Brain microvascular endothelial cell (primary cell): Measurements from ENCODE around the gene ATP6V0D1.
A peak's percentile ranks its signal among the peaks of the same experiment; 100 is the strongest.

Experiments
- DNase-seq: peaks from one replicate; pipeline ENCODE4 v3.0.0-alpha.2; 2020
- H3K27ac ChIP-seq: fragments of 250-450 bp; sonication (Bioruptor Pico); 2 replicates; pipeline ENCODE4 v1.5.1; 2020; ENCODE audit warnings: mild to moderate bottlenecking, moderate library complexity
- H3K27me3 ChIP-seq: fragments of 250-450 bp; sonication (Bioruptor Pico); replicated peaks from 2 replicates; pipeline ENCODE4 v1.5.1; 2020; ENCODE audit warnings: mild to moderate bottlenecking
- H3K36me3 ChIP-seq: fragments of 250-450 bp; sonication (Bioruptor Pico); replicated peaks from 2 replicates; pipeline ENCODE4 v1.5.1; 2020; ENCODE audit warnings: mild to moderate bottlenecking
- H3K4me3 ChIP-seq: 2 replicates; pipeline ENCODE4 v1.5.1; 2011; ENCODE audit warnings: low read depth, mild to moderate bottlenecking, control low read depth, low read length, moderate library complexity
- in situ Hi-C: cut with HindIII; loops from 2 replicates; pipeline ENCODE4 v1.10.0; 2017; ENCODE audit warnings: low sequenced_read_pairs, low pct_ligation_motif_present
- TF ChIP-seq, protein P1 (sequence below): IDR thresholded peaks from 2 replicates; pipeline ENCODE4 v1.5.1; 2011; ENCODE audit warnings: low read depth, mild to moderate bottlenecking, moderate library complexity, low read length, control low read depth, inconsistent platforms; ENCODE audit errors: missing control alignments

Gene ATP6V0D1

DNA sequence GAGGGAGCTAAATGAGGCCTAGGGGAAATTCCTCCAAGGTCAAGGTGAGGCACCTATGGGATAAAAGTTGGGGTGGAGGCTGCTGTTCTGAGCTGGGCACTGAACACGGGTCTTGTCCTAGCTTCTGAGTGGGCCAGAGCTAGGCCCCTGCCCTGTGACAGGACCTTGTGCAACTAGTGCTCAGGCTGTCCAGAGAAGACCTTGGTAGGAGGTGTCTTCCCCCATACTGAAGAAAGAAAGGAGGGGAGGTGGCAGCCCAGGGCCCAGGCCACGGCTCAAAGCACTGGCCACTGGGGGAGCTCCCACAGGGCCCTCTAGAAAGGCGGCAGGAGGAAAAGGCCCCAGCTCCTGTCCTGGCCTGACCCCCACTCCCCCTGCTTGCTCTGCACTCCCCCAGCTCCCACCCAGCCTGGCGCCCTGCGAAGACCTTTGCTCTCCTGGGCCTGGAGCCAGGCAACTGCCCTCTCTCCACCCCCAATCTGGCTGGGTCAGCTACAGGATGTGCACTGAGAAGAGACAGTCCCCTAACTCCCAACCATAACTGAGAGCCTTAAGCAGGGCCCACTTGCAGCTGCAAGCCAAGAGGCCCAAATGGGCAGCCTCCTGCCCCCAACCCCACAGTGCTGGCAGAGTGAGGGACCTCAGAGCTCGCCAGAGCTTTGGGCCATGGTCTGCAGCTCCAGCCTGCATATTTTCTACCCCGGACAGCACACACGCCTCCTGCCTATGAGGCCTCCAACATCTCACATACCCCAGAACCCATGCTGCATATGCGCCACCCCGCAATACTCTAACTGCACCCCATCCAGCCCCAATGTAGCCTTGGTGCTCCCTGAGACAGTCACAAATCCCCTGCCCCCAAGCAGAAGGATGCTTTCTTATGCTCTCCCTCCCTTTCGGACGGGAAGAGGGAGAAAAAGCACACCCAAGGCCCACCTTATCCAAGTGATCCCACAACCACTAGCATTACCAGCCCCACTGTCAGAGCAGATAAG, 34.7 kb downstream of the ATP6V0D1 start:
- Histone ChIP-seq H3K36me3 (peaks cover 13% of the 10 kb centered on the region), H3K27me3 (no peaks in the 10 kb centered on the region), H3K4me3 (no peak overlapping the region), H3K27ac (no peak overlapping the region)
- in situ Hi-C loops, result no loop called here
- DNase-seq, result no peak
- TF ChIP-seq, protein P1, sequence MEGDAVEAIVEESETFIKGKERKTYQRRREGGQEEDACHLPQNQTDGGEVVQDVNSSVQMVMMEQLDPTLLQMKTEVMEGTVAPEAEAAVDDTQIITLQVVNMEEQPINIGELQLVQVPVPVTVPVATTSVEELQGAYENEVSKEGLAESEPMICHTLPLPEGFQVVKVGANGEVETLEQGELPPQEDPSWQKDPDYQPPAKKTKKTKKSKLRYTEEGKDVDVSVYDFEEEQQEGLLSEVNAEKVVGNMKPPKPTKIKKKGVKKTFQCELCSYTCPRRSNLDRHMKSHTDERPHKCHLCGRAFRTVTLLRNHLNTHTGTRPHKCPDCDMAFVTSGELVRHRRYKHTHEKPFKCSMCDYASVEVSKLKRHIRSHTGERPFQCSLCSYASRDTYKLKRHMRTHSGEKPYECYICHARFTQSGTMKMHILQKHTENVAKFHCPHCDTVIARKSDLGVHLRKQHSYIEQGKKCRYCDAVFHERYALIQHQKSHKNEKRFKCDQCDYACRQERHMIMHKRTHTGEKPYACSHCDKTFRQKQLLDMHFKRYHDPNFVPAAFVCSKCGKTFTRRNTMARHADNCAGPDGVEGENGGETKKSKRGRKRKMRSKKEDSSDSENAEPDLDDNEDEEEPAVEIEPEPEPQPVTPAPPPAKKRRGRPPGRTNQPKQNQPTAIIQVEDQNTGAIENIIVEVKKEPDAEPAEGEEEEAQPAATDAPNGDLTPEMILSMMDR, result no peak

DNA sequence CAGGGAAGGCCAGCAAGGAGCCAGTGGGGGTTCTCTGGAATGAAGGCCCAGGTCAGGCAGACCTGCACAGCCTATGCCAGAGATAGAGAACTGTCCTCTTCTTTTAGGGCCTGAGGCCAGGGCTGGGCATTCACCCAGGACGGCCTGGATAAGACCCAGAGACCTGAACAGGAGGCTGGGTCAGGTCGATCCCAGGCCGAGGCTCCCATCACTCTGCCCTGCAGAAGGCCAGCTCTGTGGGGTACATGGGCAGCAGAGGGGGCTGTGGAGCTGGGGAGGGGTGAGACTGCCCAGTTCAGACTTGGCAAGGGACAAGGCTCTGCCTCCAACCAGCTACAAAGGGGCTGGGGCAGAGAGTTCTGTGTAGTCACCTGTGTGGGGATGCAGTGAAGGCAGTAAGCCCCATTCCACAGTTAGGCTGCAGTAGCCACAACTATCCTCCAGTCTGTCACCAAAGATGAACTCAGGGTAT, 35.5 kb downstream of the ATP6V0D1 start:
- Histone ChIP-seq H3K36me3 (peaks cover 13% of the 10 kb centered on the region), H3K27ac (no peak overlapping the region), H3K4me3 (no peak overlapping the region), H3K27me3 (no peaks in the 10 kb centered on the region)
- in situ Hi-C loops, result no loop called here
- TF ChIP-seq, protein P1, result peak; percentile 33
- no peak for DNase-seq

DNA sequence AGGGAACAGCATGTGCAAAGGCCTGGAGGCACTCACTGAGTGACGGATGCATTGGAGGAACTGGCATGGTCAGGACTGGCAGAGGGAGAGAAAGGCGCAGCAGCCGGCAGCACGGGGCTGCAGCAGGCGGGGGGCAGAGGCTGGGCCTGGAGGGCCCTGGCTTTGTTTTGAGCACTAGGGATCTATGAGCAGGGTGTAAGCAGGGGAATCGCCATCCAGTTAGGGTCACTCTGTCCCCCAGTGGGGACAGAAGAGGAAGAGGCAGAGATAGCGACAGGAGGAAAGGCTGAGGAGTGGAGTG, 35.9 kb downstream of the ATP6V0D1 start:
- in situ Hi-C loops, result no loop called here
- Histone ChIP-seq H3K4me3 (no peak overlapping the region), H3K27ac (no peak overlapping the region), H3K36me3 (peaks cover 13% of the 10 kb centered on the region), H3K27me3 (no peaks in the 10 kb centered on the region)
- no peak for DNase-seq
- TF ChIP-seq, protein P1, result no peak

DNA sequence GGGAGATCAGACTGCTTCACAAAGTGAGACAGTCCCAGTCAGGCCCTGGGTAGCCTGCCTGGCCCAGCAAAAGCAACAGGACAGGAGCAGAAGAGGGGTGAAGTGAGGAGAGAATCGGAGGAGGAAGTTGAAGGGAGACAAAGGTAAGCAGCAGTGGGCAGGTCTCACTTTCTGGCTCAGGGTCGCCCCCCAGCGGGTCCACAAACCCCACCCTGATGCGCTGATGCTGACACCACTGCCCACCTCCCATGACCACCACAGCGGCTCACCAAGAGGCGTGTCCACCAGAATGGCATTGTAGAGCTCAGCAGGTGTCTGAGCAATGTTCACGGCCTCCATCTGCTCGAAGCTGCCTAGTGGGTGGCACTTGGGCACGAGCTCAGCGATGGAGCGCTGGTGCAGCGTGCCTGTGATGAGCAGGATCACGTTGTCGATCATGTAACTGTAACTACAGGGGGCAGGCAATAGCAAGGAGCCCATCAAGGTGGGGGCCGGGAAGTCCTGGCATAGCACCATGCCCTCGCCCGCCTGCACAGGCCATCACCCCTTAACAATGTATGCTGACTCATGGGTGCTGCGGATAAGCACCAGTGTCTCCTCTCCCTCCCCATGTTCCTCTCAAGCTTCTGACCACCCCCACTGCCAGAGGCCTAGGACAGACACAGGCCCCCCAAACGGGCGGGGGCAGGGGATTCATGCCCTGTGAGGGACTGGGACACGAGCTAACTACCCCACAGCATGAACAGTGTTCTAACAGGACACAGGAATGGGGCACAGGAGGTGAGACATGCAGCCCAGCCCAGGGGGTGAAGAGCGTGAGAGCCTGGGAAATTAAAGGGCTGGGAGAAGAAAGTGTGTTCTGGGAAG, 36.5 kb downstream of the ATP6V0D1 start:
- no peak for DNase-seq
- Histone ChIP-seq H3K4me3 (no peak overlapping the region), H3K27ac (no peak overlapping the region), H3K36me3 (peaks cover 13% of the 10 kb centered on the region), H3K27me3 (no peaks in the 10 kb centered on the region)
- in situ Hi-C loops, result no loop called here
- TF ChIP-seq, protein P1, result peak; percentile 8

DNA sequence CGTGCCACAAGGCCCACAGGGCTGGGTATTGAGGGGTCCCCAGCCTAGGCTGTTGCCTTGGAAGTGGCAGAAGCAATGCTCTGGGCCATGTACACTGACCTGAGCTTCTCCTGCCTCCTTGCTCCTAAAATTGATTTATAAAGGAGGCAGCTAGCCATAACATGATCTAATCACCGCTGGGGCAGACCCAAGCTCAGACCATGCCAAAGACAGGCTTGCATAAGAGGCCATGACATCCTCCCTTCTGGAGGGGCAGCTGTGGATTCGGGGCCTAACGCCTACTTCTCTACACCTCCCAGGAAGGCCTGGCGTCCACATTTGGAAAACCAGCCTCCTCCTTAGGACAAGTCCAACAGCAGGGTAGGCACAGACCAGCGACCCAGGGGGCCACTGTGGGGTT, 37.7 kb downstream of the ATP6V0D1 start:
- TF ChIP-seq, protein P1, result no peak
- Histone ChIP-seq H3K27me3 (no peaks in the 10 kb centered on the region), H3K27ac (no peak overlapping the region), H3K4me3 (no peak overlapping the region), H3K36me3 (peaks cover 21% of the 10 kb centered on the region)
- DNase-seq, result no peak
- in situ Hi-C loops, result no loop called here
